Suprapubic skin (tissue), 4 donors: ENCODE measurements around the gene NLN. TPM values are rescaled to one million over a fixed set of nuclear protein-coding genes. Genes with fewer than 3 reads are reported as not detected.
"Not testable (repeated sequence)": the region's sequence is repeated elsewhere in the genome, so short reads cannot be mapped to it uniquely, and the experiment has no call there.

Experiments
- DNase-seq, 2 donors: peaks; one replicate each; pipeline ENCODE4 v3.0.0-alpha.2; 2019; ENCODE audit warnings: low spot score in 2 of 2
- H3K27ac ChIP-seq: fragments of 200-600 bp; sonication (generic); one replicate; pipeline ENCODE4 v1.5.1; 2019
- H3K27me3 ChIP-seq: fragments of 200-600 bp; sonication (generic); one replicate; pipeline ENCODE4 v1.5.1; 2019
- H3K36me3 ChIP-seq: fragments of 200-600 bp; sonication (generic); one replicate; pipeline ENCODE4 v1.5.1; 2019
- H3K4me1 ChIP-seq: fragments of 200-600 bp; sonication (generic); one replicate; pipeline ENCODE4 v1.5.1; 2019
- H3K4me3 ChIP-seq: fragments of 200-600 bp; sonication (generic); one replicate; pipeline ENCODE4 v1.5.1; 2019; ENCODE audit warnings: mild to moderate bottlenecking
- H3K9me3 ChIP-seq: fragments of 200-600 bp; sonication (generic); one replicate; pipeline ENCODE4 v1.5.1; 2019
- CTCF ChIP-seq, 2 donors: fragments of 200-600 bp in 1 of 2; fragments of 450-650 bp in 1 of 2; sonication (generic) in 1 of 2; IDR thresholded peaks; one replicate each; pipeline ENCODE4 v1.5.1; 2016 to 2019; ENCODE audit warnings: antibody characterized with exemption in 2 of 2, mild to moderate bottlenecking in 1 of 2, moderate library complexity in 1 of 2
- EP300 ChIP-seq: sonication (generic); formaldehyde crosslinking; IDR thresholded peaks from one replicate; pipeline ENCODE4 v1.6.1; 2017; ENCODE audit warnings: antibody characterized with exemption
- POLR2A ChIP-seq, 2 donors: fragments of 450-650 bp; IDR thresholded peaks; one replicate each; pipeline ENCODE4 v1.6.1; 2017; ENCODE audit warnings: antibody characterized with exemption in 2 of 2, mild to moderate bottlenecking in 2 of 2, moderate library complexity in 2 of 2
- POLR2AphosphoS5 ChIP-seq, 3 donors: sonication (generic); formaldehyde crosslinking; IDR thresholded peaks; one replicate each; pipeline ENCODE4 v1.6.1; 2017; ENCODE audit warnings: antibody characterized with exemption in 3 of 3
- WGBS: methylation state at CpG from one replicate; pipeline ENCODE4 v1.1.5; 2018; 5-methylcytosine and 5-hydroxymethylcytosine counted together
- total RNA-seq, 4 donors: library from RNA; depleted of rRNA; stranded (reverse); fragments of >200 nt; gene quantifications; one replicate each; pipeline ENCODE4 v1.1.0, GENCODE V29; 2016

NLN gene
- total RNA-seq, 4 donors from 2014 or later: 6.4 to 17.9 (median 14.0) TPM

DNA sequence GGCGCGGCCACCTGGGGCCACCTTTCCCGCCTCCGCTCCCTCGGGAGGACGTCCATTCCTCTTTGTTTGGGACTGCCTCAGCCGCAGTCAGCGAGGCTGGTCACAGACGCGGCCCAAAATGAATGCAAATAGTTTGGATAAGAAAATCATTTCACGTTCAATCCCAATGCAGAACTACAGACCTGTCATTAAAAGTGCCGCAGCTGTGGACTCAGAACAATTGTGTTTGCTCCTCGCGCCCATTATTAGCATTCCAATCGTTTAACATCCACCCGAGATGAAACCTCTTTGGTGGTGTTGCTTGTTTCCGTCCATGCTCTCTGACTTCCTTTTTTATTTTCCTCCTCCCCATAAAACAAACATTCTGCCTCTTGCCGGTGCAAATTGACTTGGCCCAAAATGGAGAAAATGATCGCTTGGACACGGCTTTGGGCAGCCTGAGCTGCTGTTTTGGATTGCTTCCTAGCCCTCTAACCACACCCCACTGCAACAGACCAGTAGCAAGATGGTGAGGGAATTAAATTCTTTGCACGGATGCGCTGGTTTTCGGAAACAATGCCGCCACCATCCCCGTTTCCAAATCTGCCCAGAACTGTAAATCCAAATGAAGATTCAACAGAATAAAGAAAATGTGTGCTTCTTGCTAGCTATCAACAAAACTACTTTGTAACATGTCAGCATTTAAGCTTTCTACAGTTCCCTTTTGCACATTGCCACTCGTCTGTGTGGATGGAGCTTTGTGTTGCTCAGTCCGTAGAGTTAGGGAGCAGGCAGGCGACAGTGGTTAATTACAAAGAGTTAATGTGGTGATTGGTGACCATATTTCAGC is 784 bp downstream of the NLN start:
- WGBS: 3% methylated on average over 28 of the region's 28 CpGs
- no peak for TF ChIP-seq CTCF (IDR thresholded peaks at IDR 0.05)
- no peak for TF ChIP-seq EP300
- TF ChIP-seq POLR2AphosphoS5 (IDR thresholded peaks at IDR 0.05): no peak
- no peak for TF ChIP-seq POLR2A (IDR thresholded peaks at IDR 0.05)
- no peaks in the 10 kb centered on the region for H3K36me3 ChIP-seq
- H3K4me3 ChIP-seq: peak overlapping the region; percentile 91
- H3K9me3 ChIP-seq: no peaks in the 10 kb centered on the region
- peaks cover 28% of the 10 kb centered on the region for H3K4me1 ChIP-seq
- no peak for DNase-seq
- peak overlapping the region; percentile 75 for H3K27ac ChIP-seq
- no peaks in the 10 kb centered on the region for H3K27me3 ChIP-seq

- Histone ChIP-seq H3K9me3 (no peaks in the 10 kb centered on the region), H3K27ac (no peak overlapping the region), H3K27me3 (no peaks in the 10 kb centered on the region), H3K36me3 (no peaks in the 10 kb centered on the region), H3K4me1 (peaks cover 16% of the 10 kb centered on the region), H3K4me3 (no peak overlapping the region)
- DNase-seq: no peak
- TF ChIP-seq EP300 (no peak), POLR2A (IDR thresholded peaks at IDR 0.05) (no peak)
- WGBS: 72% methylated on average over 7 of the region's 7 CpGs
These were observed 5.6 kb downstream of the NLN start for GRCh38 chr5:65727491-65728156.

DNA sequence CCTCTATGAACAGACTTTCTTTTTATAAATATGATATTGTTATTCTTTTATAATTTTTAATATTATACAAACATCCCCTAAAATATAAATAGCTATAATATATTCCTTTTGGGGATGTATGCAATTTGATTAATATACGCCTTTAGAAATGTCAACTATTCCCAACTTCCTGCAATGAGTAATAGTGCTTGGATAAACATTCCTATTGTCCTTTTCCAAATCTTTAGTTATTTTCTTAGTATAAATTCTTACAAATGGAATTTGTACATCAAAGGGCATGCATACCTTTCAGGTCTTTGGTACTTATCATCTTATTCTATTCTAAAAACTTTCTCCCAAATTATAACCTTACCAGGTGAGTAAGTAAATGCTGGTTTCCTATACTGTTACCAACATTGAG is 6.2 kb downstream of the NLN start:
- Histone ChIP-seq H3K27ac (no peak overlapping the region), H3K9me3 (no peaks in the 10 kb centered on the region), H3K36me3 (no peaks in the 10 kb centered on the region), H3K27me3 (no peaks in the 10 kb centered on the region), H3K4me1 (peaks cover 10% of the 10 kb centered on the region), H3K4me3 (no peak overlapping the region)
- WGBS: 82% methylated on average over 1 of the region's 1 CpG
- no peak for DNase-seq
- TF ChIP-seq POLR2A (IDR thresholded peaks at IDR 0.05) (no peak), CTCF (IDR thresholded peaks at IDR 0.05) (no peak), POLR2AphosphoS5 (IDR thresholded peaks at IDR 0.05) (no peak), EP300 (no peak)

GRCh38 chr5:65730910-65731309 is 8.9 kb downstream of the NLN start:
- H3K9me3 ChIP-seq: no peaks in the 10 kb centered on the region
- H3K27ac ChIP-seq: no peak overlapping the region
- H3K27me3 ChIP-seq: no peaks in the 10 kb centered on the region
- WGBS: 53% methylated on average over 2 of the region's 2 CpGs
- no peaks in the 10 kb centered on the region for H3K36me3 ChIP-seq
- no peak for TF ChIP-seq EP300
- no peak for TF ChIP-seq CTCF (IDR thresholded peaks at IDR 0.05)
- no peak for TF ChIP-seq POLR2AphosphoS5 (IDR thresholded peaks at IDR 0.05)
- no peak for TF ChIP-seq POLR2A (IDR thresholded peaks at IDR 0.05)
- no peak for DNase-seq
- peaks cover 4% of the 10 kb centered on the region for H3K4me1 ChIP-seq
- no peak overlapping the region for H3K4me3 ChIP-seq

GRCh38 chr5:65732046-65732445 is 10.0 kb downstream of the NLN start:
- not testable (repeated sequence) for H3K4me1 ChIP-seq, H3K27me3 ChIP-seq, H3K4me3 ChIP-seq, H3K36me3 ChIP-seq, H3K27ac ChIP-seq, DNase-seq, H3K9me3 ChIP-seq
- WGBS: 92% methylated on average over 3 of the region's 3 CpGs

DNA sequence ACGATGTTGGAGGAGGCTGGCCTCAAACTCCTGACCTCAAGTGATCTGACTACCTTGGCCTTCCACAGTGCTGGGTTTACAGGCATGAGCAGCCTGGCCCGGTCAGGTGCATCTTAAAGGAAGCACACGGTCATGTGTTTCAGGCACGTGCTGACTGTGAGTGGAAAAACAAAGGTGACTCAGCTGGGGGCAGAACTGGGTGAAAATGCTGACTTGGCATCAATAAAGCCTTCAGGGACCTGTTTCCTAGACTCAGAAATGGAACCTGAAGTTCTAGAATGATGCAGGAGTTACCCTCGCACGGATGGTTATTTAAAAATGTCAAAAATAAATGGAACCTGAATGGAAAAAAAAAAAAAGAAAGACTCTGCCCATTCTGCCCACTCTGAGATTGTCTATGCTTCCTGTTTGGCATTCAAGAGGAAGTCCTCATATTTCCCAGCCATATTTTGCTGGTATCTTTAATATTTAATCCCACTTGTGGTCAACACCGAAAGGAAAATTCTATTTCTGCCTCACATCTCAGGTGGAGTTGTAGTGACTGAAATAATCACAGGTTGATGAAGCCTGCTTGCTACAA is 12.3 kb downstream of the NLN start:
- DNase-seq, H3K4me1 ChIP-seq, H3K36me3 ChIP-seq, H3K4me3 ChIP-seq, H3K27ac ChIP-seq, H3K27me3 ChIP-seq, H3K9me3 ChIP-seq: not testable (repeated sequence)
- 66% methylated on average over 7 of the region's 7 CpGs for WGBS
